PC-9 (cell line): Measurements from ENCODE around the gene EEF1AKMT3.

Experiments used
- CTCF ChIP-seq: fragments of 200-600 bp; sonication (generic); conservative IDR thresholded peaks from 2 replicates; pipeline ENCODE4 v1.6.1; 2017; ENCODE audit warnings: mixed run types, antibody characterized with exemption, mild to moderate bottlenecking, moderate library complexity
- EZH2 ChIP-seq: fragments of 200-600 bp; sonication (generic); IDR thresholded peaks from 2 replicates; pipeline ENCODE4 v1.8.0; 2017; ENCODE audit warnings: antibody characterized with exemption, low read depth

DNA sequence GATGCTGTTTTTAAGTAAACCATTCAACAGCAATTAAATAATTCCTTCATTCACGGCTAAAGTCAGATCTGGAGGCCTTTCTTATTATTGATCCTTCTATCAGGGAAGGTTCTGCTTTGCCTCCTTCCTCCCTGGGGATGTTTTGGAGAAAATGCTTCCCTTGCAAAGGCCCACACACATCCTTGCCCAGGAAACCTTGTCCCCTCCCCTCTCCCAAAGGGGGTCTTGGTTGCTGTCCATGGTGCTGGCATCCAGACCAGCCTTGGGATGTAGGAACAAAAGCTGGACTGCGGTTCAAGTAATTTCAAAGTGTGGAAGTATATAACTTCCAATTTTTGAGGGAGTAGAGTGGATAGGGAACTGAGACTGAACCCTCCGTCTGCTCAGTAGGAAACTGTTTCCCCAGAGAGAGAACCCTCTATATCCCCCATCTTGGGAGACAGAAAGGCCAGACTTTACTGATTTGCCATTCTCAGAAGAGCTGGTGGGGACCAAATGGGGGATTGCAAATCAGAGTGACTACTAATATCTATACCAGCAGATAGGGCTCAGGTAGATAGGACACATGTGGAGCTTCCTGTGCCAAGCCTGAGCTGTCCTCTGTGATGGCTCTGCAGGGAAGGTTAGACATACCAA is 11.9 kb upstream of the EEF1AKMT3 start:
- no peak for TF ChIP-seq CTCF
- no peak for TF ChIP-seq EZH2
